PC-3 (cell line): ENCODE data around the gene KLK4. TPM values are rescaled to one million over a fixed set of nuclear protein-coding genes. Genes with fewer than 3 reads are reported as not detected.

ENCODE experiments used
- ATAC-seq: fragments of 200-7000 bp; cut with Tn5 transposase; 2 replicates; pipeline ENCODE4 v1.9.1; 2020; ENCODE audit warnings: mild to moderate bottlenecking, moderate library complexity
- BruUV-seq: library from RNA; stranded (reverse); fragments of 400-500 nt; replicated peaks from 2 replicates; lab custom pipeline; 2021; lab: Mats Ljungman, UMichigan
- CTCF ChIA-PET: fragments of 300-600 bp; sonication (Branson Sonifier 250); formaldehyde crosslinking; loops from one replicate; lab custom pipeline; 2022; ENCODE audit warnings: antibody characterized with exemption; lab: Charles Lee
- POLR2A ChIA-PET: fragments of 300-600 bp; sonication (Branson Sonifier 250); formaldehyde crosslinking; loops from one replicate; lab custom pipeline; 2022; ENCODE audit warnings: antibody characterized with exemption; ENCODE audit not compliant: unreplicated experiment; lab: Charles Lee
- DNase-seq: peaks from one replicate; pipeline ENCODE4 v3.0.0-alpha.2; 2015
- H2AFZ ChIP-seq: fragments of 300-600 bp; sonication (generic); 2 replicates; pipeline ENCODE4 v1.6.0; 2016; ENCODE audit warnings: antibody characterized with exemption, low read length
- H3F3A ChIP-seq: fragments of 300-600 bp; sonication (generic); one replicate; pipeline ENCODE4 v1.6.0; 2017; ENCODE audit warnings: antibody characterized with exemption, low read length, control low read depth, mild to moderate bottlenecking; ENCODE audit not compliant: unreplicated experiment
- H3K27ac ChIP-seq: fragments of 300-600 bp; sonication (generic); 2 replicates; pipeline ENCODE4 v1.5.1; 2016; ENCODE audit warnings: mild to moderate bottlenecking, low read length
- H3K27me3 ChIP-seq: fragments of 300-600 bp; sonication (generic); 2 replicates; pipeline ENCODE4 v1.6.1; 2016; ENCODE audit warnings: low read length, mixed read lengths
- H3K36me3 ChIP-seq: fragments of 300-600 bp; sonication (generic); 2 replicates; pipeline ENCODE4 v1.6.1; 2016; ENCODE audit warnings: low read depth, mixed run types, low read length, mixed read lengths
- H3K4me1 ChIP-seq: fragments of 300-600 bp; sonication (generic); 2 replicates; pipeline ENCODE4 v1.5.1; 2016; ENCODE audit warnings: low read length; ENCODE audit not compliant: insufficient read depth
- H3K4me2 ChIP-seq: fragments of 300-600 bp; sonication (generic); 2 replicates; pipeline ENCODE4 v1.6.0; 2016; ENCODE audit warnings: low read length
- H3K4me3 ChIP-seq: fragments of 300-600 bp; sonication (generic); 2 replicates; pipeline ENCODE4 v1.5.1; 2016; ENCODE audit warnings: mild to moderate bottlenecking, low read length, mixed read lengths
- H3K79me2 ChIP-seq: fragments of 300-600 bp; sonication (generic); 2 replicates; pipeline ENCODE4 v1.6.1; 2017; ENCODE audit warnings: low read length, mixed read lengths
- H3K9ac ChIP-seq: fragments of 300-600 bp; sonication (generic); 2 replicates; pipeline ENCODE4 v1.6.0; 2016; ENCODE audit warnings: mild to moderate bottlenecking, low read length
- H3K9me2 ChIP-seq: fragments of 300-600 bp; sonication (generic); replicated peaks from 2 replicates; pipeline ENCODE4 v1.6.1; 2016; ENCODE audit warnings: mixed run types, low read length, mixed read lengths
- H3K9me3 ChIP-seq: fragments of 300-600 bp; sonication (generic); 2 replicates; pipeline ENCODE4 v1.6.1; 2016; ENCODE audit warnings: low read length, mixed read lengths
- H4K20me1 ChIP-seq: fragments of 300-600 bp; sonication (generic); 2 replicates; pipeline ENCODE4 v1.6.1; 2016; ENCODE audit warnings: low read length, mixed read lengths
- CTCF ChIP-seq: fragments of 300-600 bp; sonication (generic); conservative IDR thresholded peaks from 2 replicates; pipeline ENCODE4 v1.5.1; 2017; ENCODE audit warnings: antibody characterized with exemption, low read depth, mild to moderate bottlenecking, low read length
- EZH2 ChIP-seq: fragments of 300-600 bp; sonication (generic); IDR thresholded peaks from one replicate; pipeline ENCODE4 v1.6.1; 2017; ENCODE audit warnings: antibody characterized with exemption, mild to moderate bottlenecking, low read length; ENCODE audit not compliant: unreplicated experiment
- EZH2phosphoT487 ChIP-seq: fragments of 300-600 bp; sonication (generic); IDR thresholded peaks from 2 replicates; pipeline ENCODE4 v1.6.1; 2018; ENCODE audit warnings: mild to moderate bottlenecking, antibody characterized with exemption, low read length, borderline replicate concordance
- intact Hi-C: fragments of 100-400 bp; cut with micrococcal nuclease; formaldehyde crosslinking; loops from 2 replicates; pipeline ENCODE4 v1.9.0; 2023
- total RNA-seq: library from RNA; depleted of rRNA; stranded (reverse); fragments of >200 nt; gene quantifications from 2 replicates; pipeline ENCODE4 v1.2.3, GENCODE V29; 2014

Gene KLK4
- total RNA-seq, 1 experiment from 2014 or later = not detected

GRCh38 chr19:50880241-50880640, 31.0 kb downstream of the KLK4 start:
- H3K79me2 ChIP-seq = no peaks in the 10 kb centered on the region
- BruUV-seq = no TSS peak
- H3K9ac ChIP-seq = no peak overlapping the region
- no peak for TF ChIP-seq CTCF
- no peak for TF ChIP-seq EZH2phosphoT487
- TF ChIP-seq EZH2 = no peak
- H3K9me3 ChIP-seq = no peaks in the 10 kb centered on the region
- H3K4me3 ChIP-seq = no peak overlapping the region
- DNase-seq (no peak), ATAC-seq (no peak)
- no peaks in the 10 kb centered on the region for H3F3A ChIP-seq
- H3K9me2 ChIP-seq = no peaks in the 10 kb centered on the region
- ChIA-PET CTCF (no interaction called here), POLR2A (no interaction called here)
- H3K4me1 ChIP-seq = 0 out of 2 replicates have a peak, but pooled peaks cover under 1% of the 10 kb centered on the region
- H3K27me3 ChIP-seq = peaks cover 96% of the 10 kb centered on the region
- no peaks in the 10 kb centered on the region for H4K20me1 ChIP-seq
- H2AFZ ChIP-seq = no peak overlapping the region
- H3K27ac ChIP-seq = no peak overlapping the region
- no peak overlapping the region for H3K4me2 ChIP-seq
- intact Hi-C loops = no loop called here
- no peaks in the 10 kb centered on the region for H3K36me3 ChIP-seq

GRCh38 chr19:50878851-50879250, 32.3 kb downstream of the KLK4 start:
- Histone ChIP-seq H3K4me2 (no peak overlapping the region), H3K27me3 (peaks cover 100% of the 10 kb centered on the region), H3K27ac (no peak overlapping the region), H2AFZ (no peak overlapping the region), H3K9me3 (no peaks in the 10 kb centered on the region), H3K36me3 (no peaks in the 10 kb centered on the region), H3K4me1 (no peaks in the 10 kb centered on the region), H3K9me2 (no peaks in the 10 kb centered on the region), H3K79me2 (no peaks in the 10 kb centered on the region), H3K4me3 (no peak overlapping the region), H3F3A (no peaks in the 10 kb centered on the region), H4K20me1 (no peaks in the 10 kb centered on the region), H3K9ac (no peak overlapping the region)
- ATAC-seq = no peak
- intact Hi-C loops = no loop called here
- ChIA-PET CTCF (no interaction called here), POLR2A (no interaction called here)
- no peak for TF ChIP-seq EZH2
- no peak for TF ChIP-seq EZH2phosphoT487
- TF ChIP-seq CTCF = no peak
- no peak for DNase-seq
- BruUV-seq = no TSS peak

GRCh38 chr19:50877338-50877737, 33.9 kb downstream of the KLK4 start:
- Histone ChIP-seq H3K9ac (no peak overlapping the region), H3K36me3 (no peaks in the 10 kb centered on the region), H3K4me2 (no peak overlapping the region), H3F3A (no peaks in the 10 kb centered on the region), H4K20me1 (no peaks in the 10 kb centered on the region), H3K4me1 (no peaks in the 10 kb centered on the region), H2AFZ (no peak overlapping the region), H3K9me2 (no peaks in the 10 kb centered on the region), H3K27ac (no peak overlapping the region), H3K27me3 (peaks cover 100% of the 10 kb centered on the region), H3K79me2 (no peaks in the 10 kb centered on the region), H3K4me3 (no peak overlapping the region), H3K9me3 (no peaks in the 10 kb centered on the region)
- intact Hi-C loops = no loop called here
- CTCF ChIA-PET = no interaction called here
- no TSS peak for BruUV-seq
- TF ChIP-seq EZH2 = no peak
- TF ChIP-seq CTCF = no peak
- TF ChIP-seq EZH2phosphoT487 = no peak
- POLR2A ChIA-PET = no interaction called here
- DNase-seq (no peak), ATAC-seq (no peak)
